Mononuclear cell (primary cell): ENCODE measurements around the gene PLIN4. TPM values are rescaled to one million over a fixed set of nuclear protein-coding genes. Genes with fewer than 3 reads are reported as not detected.

Source experiments
- H3K27me3 ChIP-seq: 2 replicates; pipeline ENCODE4 v1.6.0; 2011; ENCODE audit warnings: low read length, control low read depth; ENCODE audit not compliant: insufficient read depth
- H3K4me1 ChIP-seq: 2 replicates; pipeline ENCODE4 v1.5.1; 2011; ENCODE audit warnings: mild to moderate bottlenecking, low read length, control low read depth; ENCODE audit not compliant: insufficient read depth
- H3K4me3 ChIP-seq: 2 replicates; pipeline ENCODE4 v1.5.1; 2011; ENCODE audit warnings: mild to moderate bottlenecking, low read length, moderate library complexity
- H3K9me3 ChIP-seq: 2 replicates; pipeline ENCODE4 v1.5.1; 2011; ENCODE audit warnings: low read depth, mild to moderate bottlenecking, control low read depth, low read length
- total RNA-seq: library from RNA; depleted of rRNA; stranded (reverse); fragments of >200 nt; gene quantifications from one replicate; pipeline ENCODE4 v1.2.3, GENCODE V29; 2012

The PLIN4 gene
- total RNA-seq, 1 donor = 0.10 TPM

DNA sequence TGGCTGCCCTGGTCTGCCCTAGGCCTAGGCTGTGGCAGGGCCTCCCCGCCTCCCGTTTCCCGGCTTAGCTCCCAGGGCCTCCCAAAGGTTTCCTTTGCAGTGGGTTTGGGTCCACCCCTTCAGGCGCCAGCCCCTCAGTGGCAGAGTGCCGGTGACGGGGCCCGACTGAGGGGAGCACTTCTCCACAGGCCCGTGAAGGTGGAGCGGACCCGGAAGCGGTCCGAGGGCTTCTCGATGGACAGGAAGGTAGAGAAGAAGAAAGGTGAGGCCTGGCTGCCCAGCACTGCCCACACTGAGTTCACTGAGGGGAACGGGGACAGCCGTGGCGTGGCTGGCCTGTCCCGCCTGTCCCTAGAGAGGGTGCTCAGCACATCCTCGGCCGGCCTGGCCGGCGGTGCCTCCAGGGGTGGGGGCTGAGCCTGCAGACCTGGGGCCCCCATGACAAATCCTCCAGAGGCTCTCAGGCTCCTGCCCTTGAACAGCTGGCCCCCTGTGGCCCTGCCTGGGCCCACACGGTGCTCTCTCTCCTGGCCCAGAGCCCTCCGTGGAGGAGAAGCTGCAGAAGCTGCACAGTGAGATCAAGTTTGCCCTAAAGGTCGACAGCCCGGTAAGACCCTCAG is 20.4 kb downstream of the PLIN4 start:
- H3K27me3 ChIP-seq = no peaks in the 10 kb centered on the region
- no peak overlapping the region for H3K4me3 ChIP-seq

DNA sequence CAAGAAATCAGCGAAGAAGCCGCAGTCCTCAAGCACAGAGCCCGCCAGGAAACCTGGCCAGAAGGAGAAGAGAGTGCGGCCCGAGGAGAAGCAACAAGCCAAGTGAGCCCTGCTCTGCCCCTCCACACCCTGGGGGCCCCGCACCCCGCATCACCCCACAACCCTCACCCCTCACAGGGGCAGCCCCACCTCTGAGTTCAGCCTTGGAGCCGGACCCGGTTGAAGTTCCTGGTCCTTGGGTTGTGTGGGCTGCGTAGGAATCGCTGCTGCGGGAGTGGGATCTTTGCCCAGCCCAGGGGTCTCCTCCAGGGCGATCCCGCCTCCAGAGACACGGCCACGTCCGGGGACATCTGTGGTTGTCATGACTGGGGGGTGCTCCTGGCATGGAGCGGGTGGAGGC is 22.0 kb downstream of the PLIN4 start:
- no peaks in the 10 kb centered on the region for H3K27me3 ChIP-seq
- H3K4me3 ChIP-seq = no peak overlapping the region
- H3K9me3 ChIP-seq = no peaks in the 10 kb centered on the region
- no peaks in the 10 kb centered on the region for H3K4me1 ChIP-seq

More for the DNA sequence above, 20.4 kb downstream of the PLIN4 start:
- Histone ChIP-seq H3K4me1 (no peaks in the 10 kb centered on the region), H3K9me3 (no peaks in the 10 kb centered on the region)

DNA sequence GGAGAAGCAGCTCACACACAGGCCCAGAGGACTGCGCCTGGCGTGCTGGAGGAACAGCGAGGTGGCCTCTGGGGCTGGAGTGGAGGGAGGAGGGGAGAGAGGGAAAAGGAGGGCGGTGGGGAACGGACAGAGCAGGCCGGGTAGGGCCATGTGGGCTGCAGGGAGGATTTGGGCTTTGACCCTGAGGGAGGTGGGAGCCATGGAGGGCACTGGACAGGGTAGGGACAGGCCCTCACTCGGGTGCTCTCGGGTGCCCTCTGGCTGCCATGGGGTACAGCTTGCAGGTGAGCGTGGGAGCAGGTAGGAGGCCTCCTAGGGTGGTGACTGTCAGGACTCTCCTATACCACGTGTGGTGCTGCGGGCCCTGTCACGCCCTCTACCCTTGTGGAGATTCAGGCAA is 22.8 kb downstream of the PLIN4 start:
- Histone ChIP-seq H3K4me1 (no peaks in the 10 kb centered on the region), H3K27me3 (no peaks in the 10 kb centered on the region), H3K4me3 (no peak overlapping the region), H3K9me3 (no peaks in the 10 kb centered on the region)

DNA sequence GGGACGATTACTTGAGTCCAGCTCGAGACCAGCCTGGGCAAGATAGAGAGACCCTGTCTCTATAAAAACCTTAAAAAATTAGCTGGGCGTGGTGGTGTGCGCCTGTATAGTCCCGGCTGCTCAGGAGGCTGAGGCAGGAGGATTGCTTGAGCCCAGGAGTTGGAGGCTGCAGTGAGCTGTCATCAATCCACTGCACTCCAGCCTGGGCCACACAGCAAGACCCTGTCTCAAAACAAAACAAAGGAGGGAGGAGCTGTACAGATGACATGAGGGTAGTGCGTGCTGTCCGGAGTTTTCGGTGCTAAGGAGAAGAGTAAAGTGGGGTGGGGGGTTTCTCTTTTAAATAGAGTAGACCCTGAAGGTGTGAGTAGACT is 23.6 kb downstream of the PLIN4 start:
- no peaks in the 10 kb centered on the region for H3K27me3 ChIP-seq
- no peak overlapping the region for H3K4me3 ChIP-seq
- H3K4me1 ChIP-seq = no peaks in the 10 kb centered on the region
- H3K9me3 ChIP-seq = no peaks in the 10 kb centered on the region

DNA sequence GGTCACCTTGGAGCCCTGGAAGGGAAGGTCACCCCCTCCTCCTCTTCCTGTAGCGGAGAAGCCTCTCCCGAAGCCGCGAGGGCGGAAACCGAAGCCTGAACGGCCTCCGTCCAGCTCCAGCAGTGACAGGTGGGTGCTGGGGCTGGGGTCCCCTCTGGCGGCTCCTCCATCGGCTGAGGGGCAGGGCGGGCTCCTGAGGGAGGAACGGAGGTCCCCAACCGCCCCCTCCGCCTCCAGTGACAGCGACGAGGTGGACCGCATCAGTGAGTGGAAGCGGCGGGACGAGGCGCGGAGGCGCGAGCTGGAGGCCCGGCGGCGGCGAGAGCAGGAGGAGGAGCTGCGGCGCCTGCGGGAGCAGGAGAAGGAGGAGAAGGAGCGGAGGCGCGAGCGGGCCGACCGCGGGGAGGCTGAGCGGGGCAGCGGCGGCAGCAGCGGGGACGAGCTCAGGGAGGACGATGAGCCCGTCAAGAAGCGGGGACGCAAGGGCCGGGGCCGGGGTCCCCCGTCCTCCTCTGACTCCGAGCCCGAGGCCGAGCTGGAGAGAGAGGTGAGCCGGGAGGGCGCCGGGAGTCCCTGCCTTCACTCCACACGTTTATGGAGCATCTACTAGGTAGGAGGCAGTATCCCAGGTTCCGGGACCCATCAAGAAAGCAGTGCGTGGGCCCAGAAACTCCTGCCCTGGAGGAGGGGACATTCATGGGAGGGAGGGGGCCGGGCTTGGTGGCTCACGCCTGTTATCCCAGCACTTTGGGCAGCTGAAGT is 24.2 kb downstream of the PLIN4 start:
- Histone ChIP-seq H3K27me3 (no peaks in the 10 kb centered on the region), H3K9me3 (no peaks in the 10 kb centered on the region), H3K4me3 (no peak overlapping the region), H3K4me1 (no peaks in the 10 kb centered on the region)

DNA sequence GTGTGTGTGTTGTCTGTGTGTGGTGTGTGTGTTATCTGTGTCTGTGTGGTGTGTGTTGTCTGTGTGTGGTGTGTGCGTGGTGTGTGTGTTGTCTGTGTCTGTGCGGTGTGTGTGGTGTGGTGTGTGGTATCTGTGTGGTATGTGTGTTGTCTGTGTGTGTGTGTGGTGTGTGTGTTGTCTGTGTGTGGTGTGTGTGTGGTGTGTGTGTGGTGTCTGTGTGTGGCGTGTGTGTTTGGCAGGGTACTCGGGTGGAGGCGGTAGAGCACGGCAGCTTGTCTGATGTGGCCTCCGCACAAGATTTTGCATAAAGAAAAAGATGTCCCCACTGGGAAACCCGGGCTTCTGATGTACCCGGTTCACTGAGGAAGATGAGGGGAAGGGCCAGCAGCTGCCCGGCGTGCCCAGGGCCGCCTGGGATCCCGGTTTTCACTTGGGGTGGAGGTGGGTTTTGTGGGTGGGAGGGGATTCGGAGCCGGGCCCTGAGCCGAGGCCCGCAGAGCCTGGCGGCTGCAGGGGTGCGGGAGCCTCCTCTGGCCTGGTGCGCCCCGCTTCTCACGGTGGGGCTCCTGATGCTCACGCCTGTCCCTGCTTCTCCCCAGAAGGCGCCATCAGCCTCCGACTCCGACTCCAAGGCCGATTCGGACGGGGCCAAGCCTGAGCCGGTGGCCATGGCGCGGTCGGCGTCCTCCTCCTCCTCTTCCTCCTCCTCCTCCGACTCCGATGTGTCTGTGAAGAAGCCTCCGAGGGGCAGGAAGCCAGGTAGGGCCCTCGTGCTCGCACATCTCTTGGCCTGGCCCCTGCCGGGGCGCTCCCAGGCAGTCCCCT is 25.0 kb downstream of the PLIN4 start:
- no peaks in the 10 kb centered on the region for H3K27me3 ChIP-seq
- no peaks in the 10 kb centered on the region for H3K9me3 ChIP-seq
- H3K4me3 ChIP-seq = no peak overlapping the region
- no peaks in the 10 kb centered on the region for H3K4me1 ChIP-seq

DNA sequence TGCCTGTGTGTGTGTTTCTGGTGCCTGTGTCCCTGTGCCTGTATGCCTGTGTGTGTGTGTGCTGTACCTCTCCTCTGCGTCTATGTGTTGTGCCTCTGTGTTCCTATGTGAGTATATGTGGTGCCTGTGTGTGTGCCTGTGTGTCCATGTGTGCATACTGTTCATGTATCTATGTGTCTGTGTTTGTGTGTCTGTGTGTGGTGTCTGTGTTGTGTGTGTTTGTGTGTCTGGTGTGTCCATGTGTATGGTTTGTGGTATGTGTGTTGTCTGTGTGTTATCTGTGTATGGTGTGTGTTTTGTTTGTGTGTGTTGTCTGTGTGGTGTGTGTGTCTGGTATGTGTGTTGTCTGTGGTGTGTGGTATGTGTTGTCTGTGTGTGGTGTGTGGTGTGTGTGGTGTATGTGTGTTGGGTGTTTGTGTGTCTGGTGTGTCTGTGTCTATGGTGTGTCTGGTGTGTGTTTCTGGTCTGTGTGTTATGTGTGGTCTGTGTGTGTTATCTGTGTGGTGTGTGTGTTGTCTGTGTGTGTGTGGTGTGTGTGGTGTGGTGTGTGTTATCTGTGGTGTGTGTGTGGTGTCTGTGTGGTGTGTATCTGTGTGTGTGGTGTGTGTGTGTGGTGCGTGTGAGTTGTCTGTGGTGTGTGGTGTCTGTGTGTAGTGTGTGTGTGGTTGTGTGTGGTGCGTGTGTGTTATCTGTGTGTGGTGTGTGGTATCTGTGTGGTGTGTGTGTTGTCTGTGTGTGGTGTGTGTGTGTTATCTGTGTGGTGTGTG is 25.8 kb downstream of the PLIN4 start:
- Histone ChIP-seq H3K4me3 (no peak overlapping the region), H3K27me3 (no peaks in the 10 kb centered on the region), H3K9me3 (no peaks in the 10 kb centered on the region)

DNA sequence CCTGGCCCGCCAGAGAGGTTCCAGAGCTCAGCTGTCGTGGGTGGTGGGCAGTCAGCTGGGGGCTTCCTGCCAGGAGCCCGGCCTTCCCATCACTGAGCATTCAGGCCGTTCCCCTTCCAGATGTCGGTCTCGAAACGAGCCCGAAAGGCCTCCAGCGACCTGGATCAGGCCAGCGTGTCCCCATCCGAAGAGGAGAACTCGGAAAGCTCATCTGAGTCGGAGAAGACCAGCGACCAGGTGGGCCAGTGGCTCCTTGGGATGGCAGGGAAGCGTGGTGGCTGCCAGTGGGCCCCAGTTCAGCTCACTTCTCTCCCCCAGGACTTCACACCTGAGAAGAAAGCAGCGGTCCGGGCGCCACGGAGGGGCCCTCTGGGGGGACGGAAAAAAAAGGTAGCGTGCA is 26.8 kb downstream of the PLIN4 start:
- Histone ChIP-seq H3K4me1 (no peaks in the 10 kb centered on the region), H3K9me3 (no peaks in the 10 kb centered on the region), H3K27me3 (no peaks in the 10 kb centered on the region), H3K4me3 (no peak overlapping the region)

More for the DNA sequence above, 25.8 kb downstream of the PLIN4 start:
- no peaks in the 10 kb centered on the region for H3K4me1 ChIP-seq

DNA sequence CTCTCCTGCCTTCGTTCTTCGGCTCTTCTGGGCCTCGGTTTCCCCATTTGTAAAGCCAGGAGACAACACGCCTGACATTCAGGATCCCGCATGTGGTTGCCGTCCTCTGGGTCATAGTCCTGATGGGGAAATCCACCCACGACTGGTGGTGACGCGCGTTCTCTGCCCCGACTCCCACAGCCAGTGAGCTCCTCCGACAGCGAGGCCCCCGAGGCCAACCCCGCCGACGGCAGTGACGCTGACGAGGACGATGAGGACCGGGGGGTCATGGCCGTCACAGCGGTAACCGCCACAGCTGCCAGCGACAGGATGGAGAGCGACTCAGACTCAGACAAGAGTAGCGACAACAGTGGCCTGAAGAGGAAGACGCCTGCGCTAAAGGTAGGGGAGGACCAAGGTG is 29.8 kb downstream of the PLIN4 start:
- H3K4me3 ChIP-seq = no peak overlapping the region
- no peaks in the 10 kb centered on the region for H3K4me1 ChIP-seq
- no peaks in the 10 kb centered on the region for H3K9me3 ChIP-seq
- H3K27me3 ChIP-seq = no peaks in the 10 kb centered on the region

DNA sequence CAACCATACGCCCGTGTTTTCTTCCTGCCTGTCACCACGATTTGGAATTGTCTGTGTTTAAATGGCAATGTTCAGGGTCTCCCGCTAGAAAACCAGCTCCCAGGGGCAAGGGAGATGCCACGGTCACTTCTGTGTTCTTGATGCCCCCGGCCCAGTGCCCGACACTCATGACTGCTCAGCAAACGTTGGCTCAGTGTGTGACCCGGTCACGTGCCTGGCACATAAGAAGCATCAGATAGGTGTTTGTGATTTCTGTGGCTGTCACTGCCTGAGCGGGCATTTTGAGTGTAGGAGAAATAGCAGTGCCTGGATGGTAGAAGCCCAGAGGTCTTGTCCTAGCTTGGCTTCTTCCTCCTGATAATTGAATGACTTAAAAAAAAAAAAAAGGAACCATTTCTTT is 30.7 kb downstream of the PLIN4 start:
- Histone ChIP-seq H3K9me3 (no peaks in the 10 kb centered on the region), H3K4me1 (no peaks in the 10 kb centered on the region), H3K27me3 (no peaks in the 10 kb centered on the region), H3K4me3 (no peak overlapping the region)

DNA sequence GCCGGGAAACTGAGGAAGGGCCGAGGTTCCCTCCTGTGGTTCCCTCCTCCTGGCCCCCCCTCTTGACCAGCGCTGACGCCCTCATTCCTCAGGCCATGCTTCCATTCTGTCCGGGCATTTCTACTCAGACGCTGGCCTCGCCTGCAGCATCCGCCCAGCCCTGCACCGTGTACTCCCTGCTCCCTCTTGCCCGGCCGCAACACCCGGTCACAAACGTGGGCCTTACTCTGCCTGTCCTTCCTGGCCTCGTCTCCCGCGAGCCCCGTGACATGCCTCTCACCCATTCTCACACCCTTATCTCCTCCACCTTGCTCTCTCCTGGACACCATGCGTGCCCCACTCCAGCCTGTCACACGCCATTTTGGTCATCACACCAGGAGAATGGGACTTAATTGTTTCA is 34.9 kb downstream of the PLIN4 start:
- H3K9me3 ChIP-seq = no peaks in the 10 kb centered on the region
- no peaks in the 10 kb centered on the region for H3K4me1 ChIP-seq
- H3K27me3 ChIP-seq = no peaks in the 10 kb centered on the region
- no peak overlapping the region for H3K4me3 ChIP-seq

DNA sequence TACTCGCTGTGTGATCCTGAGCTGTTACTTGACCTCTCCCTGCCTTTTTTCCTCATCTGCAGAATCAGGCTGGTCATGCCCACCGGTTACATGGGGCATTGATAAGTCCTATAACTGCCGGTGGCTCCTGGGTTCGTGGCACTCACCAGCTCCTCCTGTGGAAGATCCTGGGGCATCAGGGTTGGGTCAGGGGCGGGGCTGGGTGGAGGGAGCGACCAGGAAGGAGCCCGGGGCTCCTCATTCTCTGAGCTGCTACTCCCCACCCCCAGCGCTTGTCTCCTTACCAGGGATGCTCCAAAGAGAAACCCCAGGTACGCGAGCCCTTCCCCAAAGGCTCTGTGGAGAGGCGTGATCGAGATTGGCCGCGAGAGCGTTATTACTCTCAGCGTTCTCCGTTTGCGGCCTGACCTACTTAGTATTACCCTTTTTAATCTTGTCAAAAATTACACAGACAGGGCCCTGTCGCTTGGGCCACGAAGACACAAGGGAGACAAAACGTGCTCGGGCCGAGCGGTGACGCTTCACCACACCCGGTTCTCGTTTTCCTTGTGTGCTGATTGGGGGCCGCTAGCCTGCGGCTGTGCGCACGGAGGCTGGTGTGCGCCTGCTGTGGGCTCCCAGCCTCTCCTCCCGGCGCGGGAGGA is 35.4 kb downstream of the PLIN4 start:
- Histone ChIP-seq H3K4me1 (no peaks in the 10 kb centered on the region), H3K4me3 (no peak overlapping the region), H3K9me3 (no peaks in the 10 kb centered on the region), H3K27me3 (no peaks in the 10 kb centered on the region)

DNA sequence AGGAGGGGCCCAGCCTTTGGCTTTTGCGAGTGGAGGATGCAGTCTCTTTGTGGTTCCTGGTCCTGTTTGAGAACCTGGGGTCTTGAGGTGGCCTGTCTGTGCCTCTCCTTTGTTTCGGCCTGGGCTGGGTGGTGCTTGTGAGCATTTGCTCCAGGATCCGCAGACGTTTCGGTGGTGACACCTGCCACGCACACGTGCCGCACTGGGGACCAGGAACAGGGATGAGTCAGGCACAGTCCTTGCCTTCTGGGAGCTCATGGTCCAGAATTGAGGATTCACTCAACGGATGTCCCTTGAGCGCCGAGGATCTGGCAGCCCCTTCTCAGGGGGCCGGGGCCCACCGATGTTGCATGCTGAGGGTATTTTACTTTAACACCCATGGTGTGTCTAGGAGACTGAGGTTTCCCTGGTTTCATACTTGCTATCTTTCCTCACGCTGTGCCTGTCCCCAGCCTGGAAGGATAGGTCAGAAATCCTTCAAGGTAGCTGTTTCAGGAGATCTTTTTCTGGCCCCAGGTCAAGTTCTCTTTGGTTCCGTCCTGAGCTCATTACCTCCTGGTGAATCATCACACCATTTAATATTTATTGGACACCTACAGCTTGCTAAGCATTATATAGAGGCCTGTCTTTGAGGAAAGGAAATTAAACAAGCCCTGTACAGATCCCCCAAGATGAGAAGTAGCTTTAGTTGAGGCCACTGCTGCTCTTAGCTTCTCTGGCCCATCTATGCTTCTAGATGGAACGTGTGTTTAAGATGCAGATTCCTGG is 41.1 kb downstream of the PLIN4 start:
- H3K4me1 ChIP-seq = peaks cover 21% of the 10 kb centered on the region
- no peaks in the 10 kb centered on the region for H3K27me3 ChIP-seq
- H3K9me3 ChIP-seq = no peaks in the 10 kb centered on the region
- H3K4me3 ChIP-seq = no peak overlapping the region

DNA sequence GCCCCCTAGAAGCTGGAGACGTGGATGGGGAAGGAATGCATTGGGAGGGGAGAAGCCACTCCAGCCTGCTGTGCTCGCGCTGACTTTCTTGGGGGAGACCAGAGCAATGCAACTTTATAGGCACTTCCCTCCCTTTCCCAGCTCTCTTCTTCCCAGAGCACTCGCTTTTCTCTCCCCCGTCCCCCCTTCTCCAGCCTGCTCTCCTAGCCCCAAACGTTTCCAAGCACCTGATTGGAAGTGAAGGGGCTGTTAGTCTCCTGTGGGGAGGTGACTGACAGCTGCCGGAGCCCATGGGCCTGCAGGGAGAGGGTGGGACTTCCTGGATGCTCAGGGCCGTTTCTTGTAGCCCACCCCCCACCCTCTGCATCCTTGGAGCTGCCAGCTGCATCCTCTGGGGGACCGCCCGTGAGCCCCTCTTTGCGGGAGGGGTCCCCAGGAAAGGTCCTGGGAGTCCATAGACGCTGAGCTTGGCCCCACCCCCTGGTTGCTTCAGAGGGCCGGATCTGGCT is 43.7 kb downstream of the PLIN4 start:
- H3K27me3 ChIP-seq = no peaks in the 10 kb centered on the region
- no peak overlapping the region for H3K4me3 ChIP-seq
- no peaks in the 10 kb centered on the region for H3K9me3 ChIP-seq
- H3K4me1 ChIP-seq = peaks cover 28% of the 10 kb centered on the region
